HUES64 (cell line): Measurements from ENCODE around the gene CACNA1A.

Experiments
- H3K27ac ChIP-seq: 2 replicates; pipeline ENCODE4 v1.7.0; 2013; ENCODE audit warnings: low read depth, low read length, inconsistent platforms
- H3K27me3 ChIP-seq: 2 replicates; pipeline ENCODE4 v1.6.1; 2013; ENCODE audit warnings: mild to moderate bottlenecking, low read length; ENCODE audit not compliant: insufficient read depth
- H3K36me3 ChIP-seq: 2 replicates; pipeline ENCODE4 v1.6.1; 2013; ENCODE audit warnings: mild to moderate bottlenecking, low read length; ENCODE audit not compliant: insufficient read depth
- H3K4me1 ChIP-seq: 2 replicates; pipeline ENCODE4 v1.6.1; 2013; ENCODE audit warnings: mild to moderate bottlenecking, low read length, moderate library complexity; ENCODE audit not compliant: insufficient read depth
- H3K4me3 ChIP-seq: 2 replicates; pipeline ENCODE4 v1.5.1; 2013; ENCODE audit warnings: mild to moderate bottlenecking, low read length, moderate library complexity
- H3K9ac ChIP-seq: 2 replicates; pipeline ENCODE4 v1.6.1; 2013; ENCODE audit warnings: mild to moderate bottlenecking, low read depth, low read length
- H3K9me3 ChIP-seq: 2 replicates; pipeline ENCODE4 v1.6.1; 2013; ENCODE audit warnings: low read depth, low read length; ENCODE audit not compliant: insufficient read depth
- WGBS: fragments of 150-250, 120-280 bp; methylation state at CpG from one replicate; pipeline ENCODE4 v1.1.7; 2013; ENCODE audit warnings: missing lambda C conversion rate; 5-methylcytosine and 5-hydroxymethylcytosine counted together

The CACNA1A gene

GRCh38 chr19:13343514-13343913, 162.8 kb downstream of the CACNA1A start:
- Histone ChIP-seq H3K4me3 (no peak overlapping the region), H3K4me1 (no peaks in the 10 kb centered on the region), H3K9ac (no peak overlapping the region), H3K36me3 (no peaks in the 10 kb centered on the region), H3K9me3 (no peaks in the 10 kb centered on the region), H3K27me3 (no peaks in the 10 kb centered on the region), H3K27ac (no peak overlapping the region)
- WGBS = 100% methylated on average over 2 of the region's 2 CpGs

- Histone ChIP-seq H3K4me1 (no peaks in the 10 kb centered on the region), H3K9me3 (0 out of 2 replicates have a peak, but pooled peaks cover under 1% of the 10 kb centered on the region), H3K27me3 (no peaks in the 10 kb centered on the region), H3K36me3 (no peaks in the 10 kb centered on the region), H3K27ac (no peak overlapping the region), H3K4me3 (no peak overlapping the region), H3K9ac (no peak overlapping the region)
- WGBS = 77% methylated on average over 2 of the region's 2 CpGs
Measured at GRCh38 chr19:13342672-13343071, 163.6 kb downstream of the CACNA1A start.

- no peak overlapping the region for H3K4me3 ChIP-seq
- 80% methylated on average over 13 of the region's 13 CpGs for WGBS
- H3K36me3 ChIP-seq = peaks cover 5% of the 10 kb centered on the region; the same call in 1 of the 2 replicates
- H3K9ac ChIP-seq = no peak overlapping the region
- no peak overlapping the region for H3K27ac ChIP-seq
- H3K4me1 ChIP-seq = no peaks in the 10 kb centered on the region
- H3K9me3 ChIP-seq = peaks cover 15% of the 10 kb centered on the region
- H3K27me3 ChIP-seq = no peaks in the 10 kb centered on the region
Measured at GRCh38 chr19:13339869-13340268, 166.4 kb downstream of the CACNA1A start.

GRCh38 chr19:13337181-13337580, 169.1 kb downstream of the CACNA1A start:
- H3K27me3 ChIP-seq = no peaks in the 10 kb centered on the region
- peaks cover 15% of the 10 kb centered on the region for H3K9me3 ChIP-seq
- H3K4me1 ChIP-seq = no peaks in the 10 kb centered on the region
- H3K9ac ChIP-seq = no peak overlapping the region
- no peak overlapping the region for H3K4me3 ChIP-seq
- H3K36me3 ChIP-seq = peaks cover 13% of the 10 kb centered on the region; the same call in 1 of the 2 replicates
- 81% methylated on average over 3 of the region's 3 CpGs for WGBS
- no peak overlapping the region for H3K27ac ChIP-seq

GRCh38 chr19:13334801-13335481, 171.3 kb downstream of the CACNA1A start:
- Histone ChIP-seq H3K36me3 (peaks cover 17% of the 10 kb centered on the region; the same call in 1 of the 2 replicates), H3K4me3 (no peak overlapping the region), H3K27me3 (no peaks in the 10 kb centered on the region), H3K9ac (no peak overlapping the region), H3K9me3 (peaks cover 15% of the 10 kb centered on the region), H3K4me1 (no peaks in the 10 kb centered on the region), H3K27ac (no peak overlapping the region)
- 88% methylated on average over 7 of the region's 7 CpGs for WGBS

- Histone ChIP-seq H3K9me3 (no peaks in the 10 kb centered on the region), H3K27me3 (no peaks in the 10 kb centered on the region), H3K4me1 (no peaks in the 10 kb centered on the region), H3K9ac (no peak overlapping the region), H3K4me3 (no peak overlapping the region), H3K36me3 (0 out of 2 replicates have a peak, but pooled peaks cover 16% of the 10 kb centered on the region), H3K27ac (no peak overlapping the region)
- WGBS = 96% methylated on average over 6 of the region's 6 CpGs
Measured at GRCh38 chr19:13330285-13330684, 176.0 kb downstream of the CACNA1A start.

- Histone ChIP-seq H3K9me3 (no peaks in the 10 kb centered on the region), H3K27ac (no peak overlapping the region), H3K27me3 (no peaks in the 10 kb centered on the region), H3K9ac (no peak overlapping the region), H3K36me3 (0 out of 2 replicates have a peak, but pooled peaks cover 16% of the 10 kb centered on the region), H3K4me1 (no peaks in the 10 kb centered on the region), H3K4me3 (no peak overlapping the region)
- WGBS = 90% methylated on average over 6 of the region's 6 CpGs
Measured at GRCh38 chr19:13329766-13330165, 176.5 kb downstream of the CACNA1A start.

GRCh38 chr19:13328241-13328640, 178.0 kb downstream of the CACNA1A start:
- peaks cover 11% of the 10 kb centered on the region; the same call in 1 of the 2 replicates for H3K36me3 ChIP-seq
- H3K9ac ChIP-seq = no peak overlapping the region
- 92% methylated on average over 6 of the region's 6 CpGs for WGBS
- H3K27ac ChIP-seq = no peak overlapping the region
- no peaks in the 10 kb centered on the region for H3K9me3 ChIP-seq
- no peaks in the 10 kb centered on the region for H3K27me3 ChIP-seq
- H3K4me1 ChIP-seq = no peaks in the 10 kb centered on the region
- no peak overlapping the region for H3K4me3 ChIP-seq

GRCh38 chr19:13319526-13319925, 186.8 kb downstream of the CACNA1A start:
- no peaks in the 10 kb centered on the region for H3K4me1 ChIP-seq
- H3K9me3 ChIP-seq = peaks cover 14% of the 10 kb centered on the region
- no peak overlapping the region for H3K9ac ChIP-seq
- peaks cover 24% of the 10 kb centered on the region for H3K36me3 ChIP-seq
- 92% methylated on average over 4 of the region's 4 CpGs for WGBS
- H3K27me3 ChIP-seq = no peaks in the 10 kb centered on the region
- H3K27ac ChIP-seq = no peak overlapping the region
- no peak overlapping the region for H3K4me3 ChIP-seq

GRCh38 chr19:13318190-13318589, 188.1 kb downstream of the CACNA1A start:
- H3K9ac ChIP-seq = no peak overlapping the region
- no peak overlapping the region for H3K27ac ChIP-seq
- H3K27me3 ChIP-seq = no peaks in the 10 kb centered on the region
- 90% methylated on average over 4 of the region's 4 CpGs for WGBS
- H3K4me1 ChIP-seq = 0 out of 2 replicates have a peak, but pooled peaks cover 7% of the 10 kb centered on the region
- no peak overlapping the region for H3K4me3 ChIP-seq
- H3K36me3 ChIP-seq = peaks cover 21% of the 10 kb centered on the region
- peaks cover 14% of the 10 kb centered on the region for H3K9me3 ChIP-seq

- H3K4me3 ChIP-seq = no peak overlapping the region
- no peak overlapping the region for H3K9ac ChIP-seq
- H3K9me3 ChIP-seq = peaks cover 14% of the 10 kb centered on the region
- no peak overlapping the region for H3K27ac ChIP-seq
- H3K36me3 ChIP-seq = peaks cover 24% of the 10 kb centered on the region
- H3K4me1 ChIP-seq = 0 out of 2 replicates have a peak, but pooled peaks cover 7% of the 10 kb centered on the region
- 89% methylated on average over 4 of the region's 4 CpGs for WGBS
- no peaks in the 10 kb centered on the region for H3K27me3 ChIP-seq
Measured at GRCh38 chr19:13315495-13315894, 190.8 kb downstream of the CACNA1A start.
